Gastroesophageal sphincter (tissue), 4 donors: ENCODE data around the gene TSKU. TPM values are rescaled to one million over a fixed set of nuclear protein-coding genes. Genes with fewer than 3 reads are reported as not detected.

Source experiments
- ATAC-seq: fragments of 150-250 bp; one replicate; pipeline ENCODE4 v1.9.1; 2016; ENCODE audit warnings: mild to moderate bottlenecking, moderate library complexity
- H3K27ac ChIP-seq, 4 donors: fragments of 200-600 bp; sonication (generic) in 3 of 4; 1 replicate in 3 of 4; 2 replicates in 1 of 4; pipeline ENCODE4 v1.5.1; 2016 to 2019
- H3K27me3 ChIP-seq: fragments of 200-600 bp; sonication (generic); one replicate; pipeline ENCODE4 v1.5.1; 2019
- H3K36me3 ChIP-seq, 2 donors: fragments of 200-600 bp; sonication (generic); one replicate each; pipeline ENCODE4 v1.5.1; 2019; ENCODE audit warnings: control low read depth in 1 of 2
- H3K4me1 ChIP-seq, 3 donors: fragments of 200-600 bp; sonication (generic); 1 replicate in 2 of 3; 2 replicates in 1 of 3; pipeline ENCODE4 v1.5.1; 2016 to 2019; ENCODE audit warnings: control low read depth in 2 of 3
- H3K4me3 ChIP-seq, 2 donors: fragments of 200-600 bp; sonication (generic); one replicate each; pipeline ENCODE4 v1.5.1; 2019; ENCODE audit warnings: mild to moderate bottlenecking in 1 of 2, moderate library complexity in 1 of 2
- H3K9me3 ChIP-seq, 3 donors: fragments of 200-600 bp; sonication (generic); one replicate each; pipeline ENCODE4 v1.5.1; 2017 to 2019; ENCODE audit warnings: control low read depth in 2 of 3
- EP300 ChIP-seq: sonication (generic); formaldehyde crosslinking; IDR thresholded peaks from one replicate; pipeline ENCODE4 v1.6.1; 2017; ENCODE audit warnings: antibody characterized with exemption, mild to moderate bottlenecking
- POLR2A ChIP-seq, 2 donors: fragments of 450-650 bp; IDR thresholded peaks; one replicate each; pipeline ENCODE4 v1.6.1; 2017; ENCODE audit warnings: antibody characterized with exemption in 2 of 2, mild to moderate bottlenecking in 2 of 2, moderate library complexity in 1 of 2
- POLR2AphosphoS5 ChIP-seq: sonication (generic); formaldehyde crosslinking; IDR thresholded peaks from one replicate; pipeline ENCODE4 v1.6.1; 2017; ENCODE audit warnings: antibody characterized with exemption
- WGBS, 2 donors: methylation state at CpG; one replicate each; pipeline ENCODE4 v1.1.5; 2018; ENCODE audit warnings: low coverage in 1 of 2; 5-methylcytosine and 5-hydroxymethylcytosine counted together
- total RNA-seq, 4 donors: library from RNA; depleted of rRNA; stranded (reverse); fragments of >200 nt; gene quantifications; one replicate each; pipeline ENCODE4 v1.1.0, GENCODE V29; 2016
- TF ChIP-seq, protein P1 (sequence below), 4 experiments: fragments of 200-600 bp in 2 of 4; fragments of 450-650 bp in 2 of 4; sonication (generic) in 1 of 4; IDR thresholded peaks; one replicate each; pipeline ENCODE4 v1.5.1; 2017 to 2019; ENCODE audit warnings: antibody characterized with exemption in 4 of 4, mild to moderate bottlenecking in 2 of 4, moderate library complexity in 2 of 4

The TSKU gene
- total RNA-seq, 4 donors from 2014 or later, result 23.5 to 53.7 (median 38.2) TPM

DNA sequence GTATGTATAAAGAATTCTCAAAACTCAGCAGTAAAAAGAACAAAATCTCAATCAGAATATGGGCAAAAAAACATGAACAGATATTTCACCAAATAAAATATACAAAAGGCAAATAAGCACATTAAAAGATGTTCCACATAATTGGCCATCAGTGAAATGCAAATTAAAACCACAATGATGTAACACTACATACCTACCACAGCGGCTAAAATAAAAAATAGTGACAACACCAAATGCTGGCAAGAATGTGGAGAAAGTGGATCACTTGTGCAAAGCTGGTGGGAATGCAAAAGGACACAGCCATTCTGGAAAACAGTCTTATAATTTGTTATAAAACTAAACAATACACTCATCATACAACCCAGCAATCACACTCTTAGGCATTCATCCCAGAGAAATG lies 39.2 kb downstream of the TSKU start:
- no peak overlapping the region for H3K27ac ChIP-seq
- ATAC-seq, result no peak
- no peaks in the 10 kb centered on the region for H3K36me3 ChIP-seq
- no peaks in the 10 kb centered on the region for H3K4me1 ChIP-seq
- H3K9me3 ChIP-seq, result no peaks in the 10 kb centered on the region
- no peaks in the 10 kb centered on the region for H3K27me3 ChIP-seq
- TF ChIP-seq POLR2AphosphoS5 (no peak), EP300 (no peak), POLR2A (IDR thresholded peaks at IDR 0.05) (no peak)
- TF ChIP-seq, protein P1, sequence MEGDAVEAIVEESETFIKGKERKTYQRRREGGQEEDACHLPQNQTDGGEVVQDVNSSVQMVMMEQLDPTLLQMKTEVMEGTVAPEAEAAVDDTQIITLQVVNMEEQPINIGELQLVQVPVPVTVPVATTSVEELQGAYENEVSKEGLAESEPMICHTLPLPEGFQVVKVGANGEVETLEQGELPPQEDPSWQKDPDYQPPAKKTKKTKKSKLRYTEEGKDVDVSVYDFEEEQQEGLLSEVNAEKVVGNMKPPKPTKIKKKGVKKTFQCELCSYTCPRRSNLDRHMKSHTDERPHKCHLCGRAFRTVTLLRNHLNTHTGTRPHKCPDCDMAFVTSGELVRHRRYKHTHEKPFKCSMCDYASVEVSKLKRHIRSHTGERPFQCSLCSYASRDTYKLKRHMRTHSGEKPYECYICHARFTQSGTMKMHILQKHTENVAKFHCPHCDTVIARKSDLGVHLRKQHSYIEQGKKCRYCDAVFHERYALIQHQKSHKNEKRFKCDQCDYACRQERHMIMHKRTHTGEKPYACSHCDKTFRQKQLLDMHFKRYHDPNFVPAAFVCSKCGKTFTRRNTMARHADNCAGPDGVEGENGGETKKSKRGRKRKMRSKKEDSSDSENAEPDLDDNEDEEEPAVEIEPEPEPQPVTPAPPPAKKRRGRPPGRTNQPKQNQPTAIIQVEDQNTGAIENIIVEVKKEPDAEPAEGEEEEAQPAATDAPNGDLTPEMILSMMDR (IDR thresholded peaks at IDR 0.05), result no peak
- no peak overlapping the region for H3K4me3 ChIP-seq
- WGBS, 2 donors, result 78 to 100% methylated on average over 1 of the region's 1 CpG

DNA sequence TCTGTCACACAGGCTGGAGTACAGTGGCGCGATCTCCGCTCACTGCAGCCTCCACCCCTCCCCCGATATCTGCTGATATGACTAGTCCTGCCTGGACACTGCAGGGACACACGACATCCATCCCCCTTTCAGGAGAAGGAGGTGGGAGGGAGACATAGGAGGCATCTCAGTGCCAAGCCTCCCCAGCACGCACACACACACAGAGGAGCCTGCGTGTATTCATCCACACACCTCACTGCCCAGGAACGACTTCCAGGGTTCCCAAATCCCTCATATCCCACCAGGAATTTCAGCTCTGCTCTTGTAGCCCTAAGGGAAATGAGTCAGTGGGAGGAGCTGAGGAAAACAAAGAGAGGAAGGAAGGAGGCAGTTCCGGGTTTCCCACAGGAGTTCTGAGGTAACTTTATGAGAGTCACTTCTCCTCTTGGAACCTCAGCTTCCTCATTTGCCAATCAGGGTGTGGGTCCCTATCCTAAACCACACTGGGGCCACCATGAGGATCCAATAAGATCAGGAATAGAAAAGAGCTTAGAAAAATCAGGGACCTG lies 40.4 kb downstream of the TSKU start:
- Histone ChIP-seq H3K27ac (peak overlapping the region in 3 of 4 donors; percentile 9 to 53 (median 24)), H3K4me3 (no peak overlapping the region)
- peak; percentile 82 for ATAC-seq

DNA sequence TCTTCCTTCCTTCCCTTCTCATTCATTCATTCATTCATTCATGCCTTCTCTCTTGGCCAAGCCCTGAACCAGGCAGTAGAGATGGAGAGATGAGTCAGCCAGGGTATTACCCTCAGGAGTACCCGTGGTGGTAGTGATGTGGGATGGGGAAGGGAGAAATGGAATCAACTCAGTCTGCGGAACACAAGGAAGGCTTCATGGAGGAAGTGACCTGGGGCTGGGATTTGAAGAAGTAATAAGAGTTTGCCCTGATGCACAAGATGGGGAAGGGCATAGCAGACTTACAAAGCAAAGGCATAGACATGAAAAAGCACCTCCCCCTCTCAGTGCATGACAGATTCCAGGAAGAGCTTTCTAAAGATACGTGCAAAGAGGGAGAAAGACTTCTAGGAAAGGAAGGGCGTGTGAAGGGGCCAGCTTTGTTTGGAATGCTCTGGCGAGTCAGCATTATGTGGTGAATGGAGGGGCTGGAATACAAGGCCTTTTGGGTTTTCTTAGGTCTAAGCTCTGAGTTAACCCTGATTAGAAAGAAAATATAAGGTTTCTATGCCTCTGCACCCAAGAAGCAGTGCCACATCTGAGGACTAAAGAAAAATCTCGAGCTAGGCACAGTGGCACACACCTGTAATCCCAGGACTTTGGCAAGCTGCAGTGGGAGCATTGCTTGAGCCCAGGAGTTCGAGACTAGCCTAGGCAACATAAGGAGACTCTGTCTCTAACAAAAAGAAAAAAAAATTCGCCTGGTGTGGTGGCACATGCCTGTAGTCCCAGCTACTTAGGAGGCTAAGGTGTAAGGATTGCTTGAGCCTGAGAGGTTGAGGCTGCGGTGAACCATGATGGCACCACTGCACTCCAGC lies 41.2 kb downstream of the TSKU start:
- Histone ChIP-seq H3K27me3 (no peaks in the 10 kb centered on the region), H3K36me3 (no peaks in the 10 kb centered on the region), H3K4me1 (no peaks in the 10 kb centered on the region), H3K9me3 (no peaks in the 10 kb centered on the region), H3K4me3 (no peak overlapping the region), H3K27ac (peak overlapping the region in 3 of 4 donors; percentile 24 to 53 (median 27))
- peak; percentile 28 for ATAC-seq
- WGBS, 2 donors, result 55 to 56% methylated on average over 5 to 8 of the region's 9 CpGs
- no peak for TF ChIP-seq POLR2AphosphoS5
- TF ChIP-seq, protein P1 (IDR thresholded peaks at IDR 0.05), result no peak
- no peak for TF ChIP-seq POLR2A (IDR thresholded peaks at IDR 0.05)
- no peak for TF ChIP-seq EP300

More for the DNA sequence above, 40.4 kb downstream of the TSKU start:
- Histone ChIP-seq H3K27me3 (no peaks in the 10 kb centered on the region), H3K4me1 (no peaks in the 10 kb centered on the region), H3K9me3 (no peaks in the 10 kb centered on the region), H3K36me3 (no peaks in the 10 kb centered on the region)
- TF ChIP-seq POLR2AphosphoS5, result peak; percentile 41
- TF ChIP-seq, protein P1 (IDR thresholded peaks at IDR 0.05), result no peak
- 38 to 53% methylated on average over 3 to 5 of the region's 9 CpGs for WGBS, 2 donors

DNA sequence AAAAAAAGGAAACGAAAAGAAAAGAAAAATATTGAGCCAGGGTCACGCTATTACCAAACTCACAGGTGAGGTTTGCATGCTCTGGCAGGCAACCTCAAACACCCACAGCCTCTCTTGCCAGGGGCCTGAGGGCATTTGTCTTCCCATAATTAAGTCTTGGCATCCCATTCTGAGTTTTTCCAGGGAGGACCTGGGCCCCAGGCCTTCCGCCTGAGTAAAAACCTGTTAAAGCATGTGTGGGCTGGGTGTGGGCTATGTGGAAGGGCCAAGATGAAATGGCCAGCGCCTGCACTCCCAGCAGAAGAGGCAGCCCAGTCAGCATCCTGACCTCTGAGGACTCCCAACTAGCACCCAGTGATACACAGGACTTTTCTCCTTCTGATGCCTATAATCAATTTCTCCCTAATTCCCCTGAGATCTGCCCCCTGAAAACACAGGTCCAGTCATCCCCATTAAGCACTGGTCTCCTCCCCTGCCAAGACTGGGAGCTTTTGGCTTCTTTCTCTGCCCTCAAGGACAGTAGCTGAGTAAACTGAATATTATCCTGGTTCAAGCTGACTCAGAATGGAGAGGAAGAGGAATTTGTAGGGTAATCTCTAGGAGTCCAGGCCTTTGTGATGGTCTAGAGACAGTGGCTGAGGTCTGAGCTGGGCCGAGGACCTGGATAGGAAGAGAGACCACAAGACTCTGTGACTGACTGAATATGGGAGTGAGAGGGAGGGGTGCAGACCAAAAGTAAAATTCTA lies 42.0 kb downstream of the TSKU start:
- peaks cover 0 to 2% (median 0%) of the 10 kb centered on the region in 3 donors for H3K4me1 ChIP-seq
- 91 to 100% methylated on average over 1 to 4 of the region's 5 CpGs for WGBS, 2 donors
- peak; percentile 22 for ATAC-seq
- H3K4me3 ChIP-seq, result no peak overlapping the region
- H3K27me3 ChIP-seq, result no peaks in the 10 kb centered on the region
- no peaks in the 10 kb centered on the region for H3K36me3 ChIP-seq
- no peaks in the 10 kb centered on the region for H3K9me3 ChIP-seq
- peak overlapping the region in 2 of 4 donors; percentile 17 to 19 for H3K27ac ChIP-seq
- no peak for TF ChIP-seq POLR2AphosphoS5
- TF ChIP-seq POLR2A (IDR thresholded peaks at IDR 0.05), result no peak
- TF ChIP-seq EP300, result no peak
- TF ChIP-seq, protein P1 (IDR thresholded peaks at IDR 0.05), result no peak
